ENCODE measurements around the gene CYP2F1.

Gene CYP2F1

GRCh38 chr19:41114132-41114531 is at the start of gene CYP2F1:
CYP2F1 (plus strand) TSS chr19:41114432; CDS start chr19:41116189, 1,757 bp downstream.
- H3K9me2 ChIP-seq (replicated peaks; ENCODE audit: insufficient read depth, low read length), result no peaks in the 10 kb centered on the region
- no peaks in the 10 kb centered on the region for H3K4me1 ChIP-seq (ENCODE audit: low read length)
- H3K36me3 ChIP-seq (replicated peaks; ENCODE audit: insufficient read depth, low read length), result no peaks in the 10 kb centered on the region
- no peak within 1 kb of the TSS for H3K4me2 ChIP-seq (ENCODE audit: low read depth, low read length)
- no peaks in the 10 kb centered on the region for H4K20me1 ChIP-seq (ENCODE audit: insufficient read depth, low read length)
- TF ChIP-seq CTCF (IDR thresholded peaks at IDR 0.05; ENCODE audit: low read length) (no peak), EZH2 (optimal IDR thresholded peaks at IDR 0.05; ENCODE audit: low read depth, low read length) (no peak), EZH2phosphoT487 (IDR thresholded peaks at IDR 0.05; ENCODE audit: low read length) (no peak)
- no peak within 1 kb of the TSS for H3K9ac ChIP-seq (ENCODE audit: low read length)
- no peaks in the 10 kb centered on the region for H3F3A ChIP-seq (ENCODE audit: insufficient read depth, low read length)
- no peaks in the 10 kb centered on the region for H3K79me2 ChIP-seq (ENCODE audit: low read length)
- no peak within 1 kb of the TSS for H3K4me3 ChIP-seq (ENCODE audit: low read length)
- no peak within 1 kb of the TSS for H3K27ac ChIP-seq (ENCODE audit: low read length)
- no peak for DNase-seq
- no peaks in the 10 kb centered on the region for H3K9me3 ChIP-seq (replicated peaks; ENCODE audit: insufficient read depth, low read length)
- H2AFZ ChIP-seq (ENCODE audit: low read length), result no peak within 1 kb of the TSS
- H3K27me3 ChIP-seq (replicated peaks; ENCODE audit: insufficient read depth, low read length), result peaks cover 74% of the 10 kb centered on the region

GRCh38 chr19:41064974-41065569 is 49.2 kb upstream of the CYP2F1 start:
- Histone ChIP-seq H3K9me3 (replicated peaks; ENCODE audit: insufficient read depth, low read length) (no peaks in the 10 kb centered on the region), H3K4me3 (ENCODE audit: low read length) (peak overlapping the region; percentile 28; the same call in 1 of the 2 replicates), H3K36me3 (replicated peaks; ENCODE audit: insufficient read depth, low read length) (no peaks in the 10 kb centered on the region), H2AFZ (ENCODE audit: low read length) (0 out of 2 replicates have a peak overlapping the region, but pooled peaks have one; percentile 14), H4K20me1 (ENCODE audit: insufficient read depth, low read length) (no peaks in the 10 kb centered on the region), H3F3A (ENCODE audit: insufficient read depth, low read length) (no peaks in the 10 kb centered on the region), H3K4me1 (ENCODE audit: low read length) (no peaks in the 10 kb centered on the region), H3K9ac (ENCODE audit: low read length) (no peak overlapping the region), H3K79me2 (ENCODE audit: low read length) (no peaks in the 10 kb centered on the region), H3K4me2 (ENCODE audit: low read depth, low read length) (no peak overlapping the region; the same call in 1 of the 2 replicates), H3K27me3 (replicated peaks; ENCODE audit: insufficient read depth, low read length) (peaks cover 73% of the 10 kb centered on the region), H3K27ac (ENCODE audit: low read length) (no peak overlapping the region), H3K9me2 (replicated peaks; ENCODE audit: insufficient read depth, low read length) (no peaks in the 10 kb centered on the region)
- DNase-seq, result peak; percentile 26
- TF ChIP-seq EZH2 (optimal IDR thresholded peaks at IDR 0.05; ENCODE audit: low read depth, low read length), result no peak
- no peak for TF ChIP-seq CTCF (IDR thresholded peaks at IDR 0.05; ENCODE audit: low read length)
- TF ChIP-seq EZH2phosphoT487 (IDR thresholded peaks at IDR 0.05; ENCODE audit: low read length), result no peak

- Histone ChIP-seq H3K9me2 (replicated peaks; ENCODE audit: insufficient read depth, low read length) (no peaks in the 10 kb centered on the region), H3K4me3 (ENCODE audit: low read length) (no peak overlapping the region), H3K9me3 (replicated peaks; ENCODE audit: insufficient read depth, low read length) (no peaks in the 10 kb centered on the region), H3K4me1 (ENCODE audit: low read length) (no peaks in the 10 kb centered on the region), H3K36me3 (replicated peaks; ENCODE audit: insufficient read depth, low read length) (no peaks in the 10 kb centered on the region), H3K27ac (ENCODE audit: low read length) (no peak overlapping the region), H3F3A (ENCODE audit: insufficient read depth, low read length) (no peaks in the 10 kb centered on the region), H3K27me3 (replicated peaks; ENCODE audit: insufficient read depth, low read length) (peaks cover 59% of the 10 kb centered on the region), H2AFZ (ENCODE audit: low read length) (no peak overlapping the region), H3K9ac (ENCODE audit: low read length) (no peak overlapping the region), H3K4me2 (ENCODE audit: low read depth, low read length) (no peak overlapping the region), H3K79me2 (ENCODE audit: low read length) (no peaks in the 10 kb centered on the region), H4K20me1 (ENCODE audit: insufficient read depth, low read length) (no peaks in the 10 kb centered on the region)
- no peak for DNase-seq
- TF ChIP-seq CTCF (IDR thresholded peaks at IDR 0.05; ENCODE audit: low read length) (no peak), EZH2 (optimal IDR thresholded peaks at IDR 0.05; ENCODE audit: low read depth, low read length) (no peak), EZH2phosphoT487 (IDR thresholded peaks at IDR 0.05; ENCODE audit: low read length) (no peak)
Observed at GRCh38 chr19:41076286-41076685, 37.9 kb upstream of the CYP2F1 start.

All from MM.1S (cell line).